Thyroid gland (tissue), 4 donors: ENCODE results near the gene CLEC6A.

ENCODE experiments used
- CTCF ChIP-seq, 6 experiments: fragments of 200-600 bp in 3 of 6; fragments of 450-650 bp in 3 of 6; sonication (generic) in 3 of 6; IDR thresholded peaks; one replicate each; pipeline ENCODE4 v1.5.1; 2016 to 2019; ENCODE audit warnings: antibody characterized with exemption in 6 of 6, mild to moderate bottlenecking in 2 of 6, inconsistent platforms in 1 of 6, moderate library complexity in 1 of 6
- POLR2A ChIP-seq, 2 donors: fragments of 450-650 bp; IDR thresholded peaks; one replicate each; pipeline ENCODE4 v1.6.1; 2017; ENCODE audit warnings: antibody characterized with exemption in 2 of 2, mild to moderate bottlenecking in 2 of 2, moderate library complexity in 1 of 2

- TF ChIP-seq CTCF (IDR thresholded peaks at IDR 0.05) (no peak), POLR2A (IDR thresholded peaks at IDR 0.05) (no peak)
Observed at GRCh38 chr12:8493084-8493483, 37.3 kb downstream of the CLEC6A start.
